ENCODE data around the gene MYO5C.

Gene MYO5C

DNA sequence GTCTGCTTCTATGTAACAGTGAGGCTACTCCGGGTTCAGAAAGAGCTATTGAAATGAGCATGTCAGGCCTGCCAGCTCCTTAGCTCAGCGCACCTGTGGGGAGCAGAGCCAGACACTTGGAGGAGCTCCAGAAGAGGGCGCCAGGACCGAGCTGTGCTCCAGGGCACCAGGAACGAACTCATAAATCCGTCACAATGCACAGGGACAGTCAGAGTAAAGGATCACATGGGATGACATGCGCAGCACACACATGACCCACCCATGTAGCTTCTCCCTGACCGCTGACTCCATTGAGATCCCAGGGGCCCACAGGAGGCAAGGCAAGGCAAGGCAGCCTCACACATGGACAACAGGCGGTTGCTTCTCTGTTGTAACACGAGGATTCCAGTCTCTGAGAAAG lies 78.4 kb downstream of the MYO5C start:
- TF ChIP-seq, protein P1, sequence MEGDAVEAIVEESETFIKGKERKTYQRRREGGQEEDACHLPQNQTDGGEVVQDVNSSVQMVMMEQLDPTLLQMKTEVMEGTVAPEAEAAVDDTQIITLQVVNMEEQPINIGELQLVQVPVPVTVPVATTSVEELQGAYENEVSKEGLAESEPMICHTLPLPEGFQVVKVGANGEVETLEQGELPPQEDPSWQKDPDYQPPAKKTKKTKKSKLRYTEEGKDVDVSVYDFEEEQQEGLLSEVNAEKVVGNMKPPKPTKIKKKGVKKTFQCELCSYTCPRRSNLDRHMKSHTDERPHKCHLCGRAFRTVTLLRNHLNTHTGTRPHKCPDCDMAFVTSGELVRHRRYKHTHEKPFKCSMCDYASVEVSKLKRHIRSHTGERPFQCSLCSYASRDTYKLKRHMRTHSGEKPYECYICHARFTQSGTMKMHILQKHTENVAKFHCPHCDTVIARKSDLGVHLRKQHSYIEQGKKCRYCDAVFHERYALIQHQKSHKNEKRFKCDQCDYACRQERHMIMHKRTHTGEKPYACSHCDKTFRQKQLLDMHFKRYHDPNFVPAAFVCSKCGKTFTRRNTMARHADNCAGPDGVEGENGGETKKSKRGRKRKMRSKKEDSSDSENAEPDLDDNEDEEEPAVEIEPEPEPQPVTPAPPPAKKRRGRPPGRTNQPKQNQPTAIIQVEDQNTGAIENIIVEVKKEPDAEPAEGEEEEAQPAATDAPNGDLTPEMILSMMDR (IDR thresholded peaks at IDR 0.05; ENCODE audit: borderline replicate concordance, control extremely low read depth, extremely low read depth, insufficient read depth, missing control alignments): no peak
- no peak for DNase-seq (ENCODE audit: low spot score)
- in situ Hi-C loops (cut with MboI; ENCODE audit: low sequenced_read_pairs, unreplicated experiment): no loop called here

DNA sequence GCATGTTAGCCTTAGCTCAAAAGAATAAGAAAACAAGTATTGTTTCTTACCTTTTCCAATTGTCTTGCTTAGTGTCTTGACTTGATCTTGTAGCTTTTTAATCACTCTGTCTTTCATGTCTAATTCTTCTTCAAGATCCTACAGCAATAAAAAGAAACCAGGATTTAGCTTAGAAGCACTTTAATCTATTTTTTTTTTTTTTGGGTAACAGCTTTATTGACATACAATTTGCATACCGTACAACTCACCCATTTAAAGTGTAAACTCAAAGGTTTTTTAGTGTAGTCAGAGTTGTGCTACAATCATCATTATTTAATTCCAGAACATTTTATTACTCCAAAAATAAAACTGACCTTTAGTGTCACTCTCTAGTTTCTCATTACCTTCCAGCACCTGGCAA lies 81.1 kb downstream of the MYO5C start:
- no peak for DNase-seq (ENCODE audit: low spot score)
- TF ChIP-seq, protein P1 (IDR thresholded peaks at IDR 0.05; ENCODE audit: borderline replicate concordance, control extremely low read depth, extremely low read depth, insufficient read depth, missing control alignments): no peak
- in situ Hi-C loops (cut with MboI; ENCODE audit: low sequenced_read_pairs, unreplicated experiment): no loop called here

DNA sequence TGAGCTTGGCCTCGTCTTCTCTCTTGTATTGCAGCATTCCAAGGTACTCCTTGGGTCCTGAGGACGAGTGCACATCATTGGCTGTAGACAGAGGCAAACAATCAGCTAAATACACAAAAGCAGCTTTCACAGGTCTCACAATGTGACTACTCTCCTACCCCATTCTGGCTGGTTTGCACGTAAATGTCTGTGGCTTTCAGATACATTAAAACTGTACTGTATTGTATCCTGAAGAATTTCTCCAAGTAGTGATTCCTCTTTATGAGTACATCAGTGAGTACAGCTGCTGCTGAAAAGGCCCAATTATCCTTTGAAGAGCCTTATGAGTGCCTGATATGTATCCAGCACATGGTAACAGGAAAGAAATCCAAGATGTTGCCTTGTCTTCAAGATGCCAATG lies 82.4 kb downstream of the MYO5C start:
- no peak for DNase-seq (ENCODE audit: low spot score)
- in situ Hi-C loops (cut with MboI; ENCODE audit: low sequenced_read_pairs, unreplicated experiment): no loop called here
- TF ChIP-seq, protein P1 (IDR thresholded peaks at IDR 0.05; ENCODE audit: borderline replicate concordance, control extremely low read depth, extremely low read depth, insufficient read depth, missing control alignments): no peak

DNA sequence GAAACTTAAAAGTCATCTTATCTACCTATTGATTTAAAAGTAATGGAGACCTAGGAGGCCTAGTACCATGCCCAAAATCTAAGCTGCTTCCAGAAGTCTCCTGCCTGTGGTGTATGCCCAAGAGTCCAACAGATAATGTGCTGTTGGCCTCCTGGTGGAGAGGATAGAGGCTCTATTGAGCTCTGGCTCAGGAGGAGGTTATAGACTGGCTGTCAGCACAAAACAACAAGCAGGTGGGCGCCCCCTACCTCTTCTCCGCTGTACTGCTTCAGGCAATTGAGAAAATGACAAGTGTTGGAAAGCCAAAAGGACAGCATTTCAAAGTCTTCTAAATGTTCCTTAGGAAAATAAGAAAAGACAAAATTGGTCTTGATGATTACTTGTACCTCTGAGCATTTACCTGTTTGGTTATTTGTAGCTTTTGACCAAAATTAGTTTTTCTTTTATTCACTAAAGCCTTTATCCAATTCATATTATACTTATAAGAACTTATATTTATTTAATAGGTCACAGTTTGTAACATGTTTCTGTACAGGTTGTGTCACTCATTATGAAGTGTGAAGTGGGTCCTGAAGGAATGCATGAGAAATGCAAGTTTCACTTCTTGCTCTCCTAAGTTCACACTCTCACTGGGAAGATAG lies 87.2 kb downstream of the MYO5C start:
- in situ Hi-C loops (cut with MboI; ENCODE audit: low sequenced_read_pairs, unreplicated experiment): no loop called here
- peak; percentile 70 for DNase-seq (ENCODE audit: low spot score)
- TF ChIP-seq, protein P1 (IDR thresholded peaks at IDR 0.05; ENCODE audit: borderline replicate concordance, control extremely low read depth, extremely low read depth, insufficient read depth, missing control alignments): peak; percentile 85

DNA sequence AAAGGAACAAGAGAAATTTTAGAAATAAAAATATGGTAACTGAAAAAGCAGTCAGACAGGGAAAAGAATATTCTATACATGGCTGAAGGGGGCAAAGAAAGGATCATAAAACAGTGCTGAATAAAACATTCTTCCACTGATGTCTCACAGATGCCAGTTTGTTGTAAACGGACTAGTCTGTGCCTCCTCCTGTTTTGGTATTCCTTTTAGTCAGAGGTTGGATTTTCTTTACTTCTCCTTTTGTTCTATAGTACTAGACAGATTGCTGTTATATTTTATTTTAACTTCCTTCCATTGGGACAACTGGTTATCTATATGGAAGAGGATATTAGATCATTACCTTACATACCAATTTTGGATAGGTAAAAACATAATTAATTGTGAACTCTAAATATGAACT lies 88.4 kb downstream of the MYO5C start:
- in situ Hi-C loops (cut with MboI; ENCODE audit: low sequenced_read_pairs, unreplicated experiment): no loop called here

DNA sequence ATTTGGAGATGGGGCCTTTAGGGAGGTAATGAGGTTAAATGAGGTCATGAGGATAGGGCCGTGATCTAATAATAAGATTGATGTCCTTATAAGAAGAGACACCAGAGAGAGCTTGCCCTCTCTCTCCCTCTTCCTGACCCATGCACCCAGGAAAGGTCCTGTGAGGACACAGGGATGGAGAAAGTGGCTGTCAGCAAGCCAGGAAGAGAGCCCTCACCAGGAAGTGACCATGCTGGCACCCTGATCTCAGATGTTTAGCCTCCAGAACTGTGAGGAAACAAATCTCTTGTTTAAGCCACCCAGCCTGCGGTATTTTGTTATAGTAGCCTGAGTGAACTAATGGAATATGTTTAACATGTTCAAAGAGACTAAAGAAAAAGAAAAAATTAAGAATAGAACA lies 89.2 kb downstream of the MYO5C start:
- in situ Hi-C loops (cut with MboI; ENCODE audit: low sequenced_read_pairs, unreplicated experiment): no loop called here
- DNase-seq (ENCODE audit: low spot score): no peak
- TF ChIP-seq, protein P1 (IDR thresholded peaks at IDR 0.05; ENCODE audit: borderline replicate concordance, control extremely low read depth, extremely low read depth, insufficient read depth, missing control alignments): no peak

More for the DNA sequence above, 88.4 kb downstream of the MYO5C start:
- TF ChIP-seq, protein P1 (IDR thresholded peaks at IDR 0.05; ENCODE audit: borderline replicate concordance, control extremely low read depth, extremely low read depth, insufficient read depth, missing control alignments): no peak
- DNase-seq (ENCODE audit: low spot score): no peak

Measured in GM13976 (cell line).